NCI-H1092 treated with DMSO at 0.1 percent for 48 hours (cell line): ENCODE measurements around the gene PPP2R3B.
"Not testable (repeated sequence)": the region's sequence is repeated elsewhere in the genome, so short reads cannot be mapped to it uniquely, and the experiment has no call there.

Source experiments
- DNase-seq: peaks from one replicate; lab custom pipeline; 2025; lab: John Stamatoyannopoulos, UW

Gene PPP2R3B

DNA sequence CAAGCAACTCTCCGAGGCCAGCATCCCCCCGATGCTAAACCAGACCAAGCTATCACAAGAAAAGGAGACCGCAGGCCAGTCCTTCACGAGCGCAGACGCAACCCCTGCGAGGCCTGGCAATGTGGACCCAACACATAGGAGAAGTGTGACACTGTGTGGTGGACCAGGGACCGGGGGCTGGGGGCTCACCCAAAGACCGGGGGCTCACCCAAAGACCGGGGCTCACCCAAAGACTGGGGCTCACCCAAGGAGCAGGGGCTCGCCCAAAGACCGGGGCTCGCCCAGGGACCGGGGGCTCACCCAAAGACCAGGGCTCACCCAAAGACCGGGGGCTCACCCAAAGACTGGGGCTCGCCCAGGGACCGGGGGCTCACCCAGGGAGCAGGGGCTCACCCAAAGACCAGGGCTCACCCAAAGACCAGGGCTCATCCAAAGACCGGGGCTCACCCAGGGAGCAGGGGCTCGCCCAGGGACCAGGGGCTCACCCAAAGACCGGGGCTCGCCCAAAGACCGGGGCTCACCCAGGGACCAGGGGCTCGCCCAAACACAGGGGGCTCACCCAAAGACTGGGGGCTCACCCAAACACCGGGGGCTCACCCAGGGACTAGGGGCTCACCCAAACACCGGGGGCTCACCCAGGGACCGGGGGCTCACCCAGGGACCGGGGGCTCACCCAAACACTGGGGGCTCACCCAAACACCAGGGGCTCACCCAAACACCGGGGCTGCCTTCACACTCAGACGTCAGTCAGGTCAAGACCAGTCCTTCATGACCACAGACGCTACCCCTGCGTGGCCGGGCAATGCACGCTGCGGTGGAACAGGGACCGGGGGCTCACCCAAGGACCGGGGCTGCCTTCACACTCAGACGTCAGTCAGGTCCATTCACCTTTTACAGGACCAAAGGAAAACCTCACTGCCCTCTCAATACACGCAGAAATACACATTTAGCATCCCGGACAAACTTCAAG, 32.9 kb downstream of the PPP2R3B start:
- no peak for DNase-seq

DNA sequence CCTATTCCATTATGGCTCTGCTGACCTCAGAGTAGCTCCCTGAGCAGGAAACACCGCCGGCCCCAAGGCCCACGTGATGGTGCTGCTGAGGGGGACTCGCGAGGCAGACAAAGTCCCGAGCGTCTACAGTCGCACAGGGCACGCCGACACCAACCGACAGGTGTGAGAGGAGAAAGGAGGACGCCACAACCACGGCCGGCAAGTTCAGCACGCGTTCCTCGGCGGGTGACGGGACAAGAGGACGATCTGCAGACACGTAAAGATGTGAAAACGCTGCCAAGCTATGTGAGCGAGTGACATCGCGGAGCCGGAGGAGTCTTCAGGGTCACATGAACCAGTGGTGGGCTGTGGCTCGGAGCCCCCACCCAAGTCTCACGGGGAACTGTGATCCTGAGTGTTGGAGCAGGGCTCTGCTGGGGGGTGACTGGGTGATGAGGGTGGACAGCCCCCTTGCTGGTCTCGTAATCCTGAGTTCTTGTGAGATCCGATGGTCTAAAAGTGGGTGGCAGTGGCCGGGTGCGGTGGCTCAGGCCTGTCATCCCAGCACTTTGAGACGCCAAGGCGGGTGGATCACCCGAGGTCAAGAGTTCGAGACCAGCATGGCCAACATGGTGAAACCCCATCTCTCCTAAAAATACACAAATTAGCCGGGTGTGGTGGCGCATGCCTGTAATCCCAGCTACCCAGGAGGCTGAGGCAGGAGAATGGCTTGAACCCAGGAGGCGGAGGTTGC, 34.0 kb downstream of the PPP2R3B start:
- no peak for DNase-seq

DNA sequence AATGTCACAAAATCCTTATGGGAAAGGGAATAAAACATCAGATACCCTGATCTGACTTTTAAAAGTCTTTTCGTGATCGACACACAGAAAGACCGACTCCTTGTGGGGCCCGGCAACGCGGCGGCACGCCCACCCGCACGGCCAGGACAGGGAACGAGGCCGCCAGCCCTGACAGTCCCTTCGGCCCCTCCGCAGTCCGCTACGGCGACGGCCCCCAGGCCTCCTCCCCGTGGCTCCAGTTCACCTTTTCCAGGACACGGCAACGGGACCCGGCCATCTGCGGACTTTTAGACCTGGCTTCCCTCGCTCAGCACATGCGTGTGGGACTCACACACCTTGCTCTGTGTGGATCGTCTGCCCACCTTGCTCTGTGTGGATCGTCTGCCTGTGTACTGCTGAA, 34.5 kb downstream of the PPP2R3B start:
- DNase-seq: no peak

DNA sequence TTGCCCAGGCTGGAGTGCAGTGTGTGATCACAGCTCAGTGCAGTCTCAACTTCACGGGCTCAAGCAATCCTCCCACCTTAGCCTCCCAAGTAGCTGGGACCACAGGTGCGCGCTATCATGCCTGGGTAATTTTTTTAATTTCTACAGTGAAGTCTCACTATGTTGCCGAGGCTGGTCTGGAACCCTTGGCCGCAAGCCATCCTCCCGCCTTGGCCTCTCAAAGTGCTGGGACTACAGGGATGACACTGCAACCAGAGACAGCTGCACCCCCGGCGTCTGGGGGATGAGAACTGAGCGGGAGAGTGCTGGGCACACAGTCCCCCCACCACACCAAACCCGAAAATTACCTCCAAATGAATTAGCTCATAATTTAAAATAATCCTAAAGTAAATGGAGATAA, 35.0 kb downstream of the PPP2R3B start:
- DNase-seq: no peak

DNA sequence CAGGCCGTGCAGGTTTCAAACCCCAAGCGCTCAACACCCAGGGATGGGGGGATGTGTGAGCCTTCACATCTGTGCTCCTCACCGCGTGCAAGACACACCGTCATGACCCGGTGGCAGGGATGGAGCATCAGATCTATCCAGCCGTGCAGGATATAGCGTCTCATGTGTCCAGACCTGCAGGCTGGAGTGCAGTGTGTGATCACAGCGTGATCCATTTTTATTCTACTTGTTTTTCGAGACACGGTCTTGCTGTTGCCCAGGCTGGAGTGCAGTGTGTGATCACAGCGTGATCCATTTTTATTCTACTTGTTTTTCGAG, 35.4 kb downstream of the PPP2R3B start:
- DNase-seq: not testable (repeated sequence)

DNA sequence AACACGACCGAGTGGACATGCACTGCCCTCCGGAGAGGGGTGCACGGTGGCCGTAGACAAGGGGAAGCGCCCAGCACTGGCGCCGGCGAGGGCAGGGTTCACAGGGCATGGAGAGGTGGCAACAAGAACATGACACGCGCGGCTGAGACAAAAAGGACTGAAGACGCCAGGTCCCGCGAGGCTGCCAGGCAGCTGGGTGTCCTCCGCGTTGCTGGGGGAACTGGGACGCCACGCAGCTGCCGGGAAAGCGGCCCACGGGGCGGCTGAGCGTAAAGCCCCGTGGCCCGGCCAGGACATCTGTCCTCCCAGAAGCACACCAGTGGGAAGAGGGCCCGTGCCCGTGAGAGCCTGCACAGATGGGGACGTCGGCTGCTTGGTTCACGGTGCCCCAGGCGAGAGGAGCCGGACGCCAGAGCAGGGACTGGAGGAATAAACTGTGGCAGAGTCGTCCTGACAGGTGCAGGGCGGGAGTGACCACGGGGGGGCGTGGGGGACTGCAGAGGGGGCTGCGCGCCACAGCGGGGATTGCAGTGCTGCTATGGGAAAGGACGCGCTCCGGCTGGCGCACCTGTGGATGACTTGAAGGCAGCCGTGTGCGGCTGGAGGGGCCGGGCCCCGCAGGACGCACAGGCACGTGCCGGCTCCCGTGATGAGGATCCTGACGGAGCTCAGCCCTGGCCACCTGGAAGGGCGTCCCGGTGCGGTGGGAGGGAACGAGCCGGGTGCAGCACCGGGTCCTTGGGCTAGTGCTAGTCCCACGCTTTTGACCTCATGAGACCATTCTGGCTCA, 36.0 kb downstream of the PPP2R3B start:
- no peak for DNase-seq

DNA sequence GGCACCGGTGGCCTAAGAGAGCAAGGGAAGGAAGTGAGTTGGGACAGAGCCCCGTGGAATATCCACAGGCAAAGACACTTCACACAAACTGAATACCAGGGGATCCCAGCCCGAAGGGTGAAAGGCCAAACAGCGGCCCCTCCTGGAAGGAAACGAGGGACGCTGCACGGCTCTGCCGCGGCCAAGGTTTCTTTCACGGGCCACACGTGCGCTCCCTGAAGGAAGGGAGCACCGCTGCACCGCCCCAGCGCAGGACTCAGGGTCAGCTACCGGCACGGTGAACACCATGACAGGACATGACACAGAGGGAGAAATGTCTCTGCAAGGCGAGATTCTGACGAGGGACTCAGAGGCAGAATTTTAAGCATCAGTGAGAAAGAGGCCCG, 36.6 kb downstream of the PPP2R3B start:
- DNase-seq: no peak

DNA sequence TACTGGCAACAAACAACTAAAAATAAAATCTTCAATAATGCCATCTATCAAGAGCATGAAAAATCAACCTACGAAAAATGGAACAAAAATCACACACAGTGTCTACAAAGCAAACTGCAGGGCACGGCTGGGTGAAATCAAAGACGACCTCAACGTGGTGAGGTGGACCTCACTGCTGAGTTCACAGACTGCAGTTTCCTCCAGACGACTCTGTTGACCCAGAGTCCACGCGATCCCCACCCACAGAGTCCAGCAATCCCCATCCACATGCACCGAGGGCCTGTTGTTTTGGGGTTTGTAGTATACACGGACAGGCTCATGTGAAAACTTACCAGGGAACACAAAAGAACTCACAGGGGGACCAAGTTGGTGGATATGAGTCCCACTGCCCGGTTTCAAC, 37.0 kb downstream of the PPP2R3B start:
- no peak for DNase-seq

DNA sequence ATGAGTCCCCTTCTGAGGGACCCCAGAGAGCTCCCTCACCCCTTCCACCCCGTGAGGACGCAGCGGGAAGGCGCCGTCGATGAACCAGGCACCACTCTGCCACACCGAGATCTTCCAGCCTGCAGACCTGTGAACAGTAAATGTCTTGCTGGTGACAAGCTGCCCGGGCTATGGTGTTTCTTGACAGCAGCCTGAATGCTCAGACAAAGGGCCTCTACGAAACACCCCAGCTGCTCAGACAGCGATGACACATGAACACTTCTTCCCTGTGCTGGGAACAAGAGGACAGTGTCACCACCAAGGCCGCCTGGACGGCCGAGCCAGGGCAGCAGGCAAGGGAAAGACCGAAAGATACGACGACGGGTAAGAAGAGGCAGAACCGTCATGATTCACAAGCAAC, 37.5 kb downstream of the PPP2R3B start:
- no peak for DNase-seq

DNA sequence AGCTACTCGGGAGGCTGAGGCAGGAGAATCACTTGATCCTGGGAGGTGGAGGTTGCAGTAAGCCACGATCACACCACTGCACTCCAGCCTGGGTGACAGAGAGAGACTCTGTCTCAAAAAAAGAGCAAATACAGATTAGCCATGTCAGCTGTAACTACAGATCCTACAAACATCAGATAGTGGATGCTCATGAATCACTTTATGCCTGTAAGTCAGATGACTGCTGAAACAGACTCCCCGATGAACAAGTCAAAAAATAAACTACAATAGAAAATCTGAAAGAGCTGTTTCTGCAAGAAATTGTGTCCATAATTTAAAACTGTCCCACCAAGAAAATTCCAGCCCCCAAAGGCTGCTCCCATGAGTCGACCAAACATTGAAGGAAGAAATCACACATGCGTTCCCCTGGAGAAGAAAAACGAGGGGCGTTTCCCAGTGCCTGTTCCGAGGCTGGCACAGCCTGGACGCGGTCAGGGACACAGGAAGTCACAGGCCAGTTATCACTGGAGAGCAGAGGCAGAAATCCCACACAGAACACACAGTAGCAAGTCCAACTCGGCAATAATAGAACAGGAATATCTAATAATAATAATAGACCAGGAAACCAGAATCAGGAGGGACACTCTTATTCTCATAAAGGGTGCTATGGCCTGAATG, 38.1 kb downstream of the PPP2R3B start:
- DNase-seq: no peak

DNA sequence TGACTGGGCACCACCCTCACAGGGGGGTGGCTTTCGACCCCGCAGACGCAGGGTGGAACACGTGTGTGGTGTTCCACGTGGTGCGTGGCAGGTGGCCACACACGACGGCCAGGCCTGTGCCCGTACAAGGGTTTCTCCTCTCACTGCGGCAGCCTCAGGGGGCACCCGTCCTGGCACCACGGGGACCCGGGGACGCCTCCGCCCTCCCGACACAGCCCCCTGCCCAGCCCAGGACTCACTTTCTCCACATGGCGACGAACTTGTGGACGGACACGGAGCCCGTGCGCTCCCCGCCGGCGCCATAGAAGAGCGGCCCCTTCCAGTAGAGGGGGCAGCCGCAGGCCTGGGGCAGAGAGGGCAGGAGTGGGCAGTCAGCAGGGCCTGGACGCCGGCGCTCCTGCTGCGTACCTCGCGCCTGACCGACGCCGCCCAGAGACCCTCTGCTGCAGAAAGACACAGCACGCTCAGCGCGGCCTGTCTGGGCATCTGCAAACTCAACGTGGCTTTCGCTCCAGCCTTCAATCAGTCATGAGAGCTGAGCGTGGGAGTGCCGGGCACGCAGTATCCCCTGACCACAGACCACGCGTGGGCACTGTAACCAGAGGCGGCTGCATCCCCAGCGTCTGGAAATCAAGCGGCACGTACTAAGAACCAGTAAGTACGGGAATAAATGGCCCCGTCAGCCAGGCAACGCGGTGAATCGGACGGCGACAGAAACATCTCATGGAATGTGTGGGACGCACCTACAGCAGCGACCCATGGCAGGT, 39.2 kb downstream of the PPP2R3B start:
- no peak for DNase-seq

DNA sequence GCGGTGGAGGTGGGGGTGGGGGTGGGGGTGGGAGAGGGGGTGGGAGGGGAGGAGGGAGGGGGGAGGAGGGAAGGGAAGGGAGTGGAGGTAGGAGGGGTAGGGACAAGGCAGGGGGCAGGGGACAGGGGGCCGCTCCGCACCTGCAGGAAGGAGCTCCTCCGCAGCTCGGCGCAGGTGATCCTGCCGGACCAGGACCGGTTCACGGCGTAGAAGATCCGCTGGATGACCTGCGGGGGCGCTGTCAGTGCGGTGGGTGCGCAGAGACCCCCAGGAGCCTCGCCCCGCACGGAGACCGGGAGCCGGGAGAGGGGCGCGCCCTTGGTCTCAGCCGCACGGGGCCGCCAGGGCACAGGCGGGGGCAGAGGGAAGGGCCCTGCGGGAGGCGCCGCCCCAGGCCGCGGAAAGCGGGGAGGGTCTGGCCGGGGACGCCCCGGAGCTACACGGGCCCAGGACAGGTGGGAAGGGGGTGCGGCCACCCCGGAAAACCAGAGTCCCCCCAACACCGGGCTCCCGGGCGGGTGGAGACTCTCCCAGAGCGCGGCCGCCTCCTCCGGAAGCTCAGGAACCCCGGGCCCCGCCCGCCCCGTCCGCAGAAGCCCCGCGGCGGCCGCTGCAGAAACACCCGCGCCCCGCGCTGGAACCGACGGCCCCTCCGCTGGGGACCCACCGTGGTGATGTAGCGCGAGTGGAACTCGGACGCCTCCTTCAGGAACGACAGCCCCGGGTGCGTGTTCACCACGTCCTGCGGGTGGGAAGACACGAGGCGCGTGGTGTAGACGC, 40.5 kb downstream of the PPP2R3B start:
- no peak for DNase-seq

DNA sequence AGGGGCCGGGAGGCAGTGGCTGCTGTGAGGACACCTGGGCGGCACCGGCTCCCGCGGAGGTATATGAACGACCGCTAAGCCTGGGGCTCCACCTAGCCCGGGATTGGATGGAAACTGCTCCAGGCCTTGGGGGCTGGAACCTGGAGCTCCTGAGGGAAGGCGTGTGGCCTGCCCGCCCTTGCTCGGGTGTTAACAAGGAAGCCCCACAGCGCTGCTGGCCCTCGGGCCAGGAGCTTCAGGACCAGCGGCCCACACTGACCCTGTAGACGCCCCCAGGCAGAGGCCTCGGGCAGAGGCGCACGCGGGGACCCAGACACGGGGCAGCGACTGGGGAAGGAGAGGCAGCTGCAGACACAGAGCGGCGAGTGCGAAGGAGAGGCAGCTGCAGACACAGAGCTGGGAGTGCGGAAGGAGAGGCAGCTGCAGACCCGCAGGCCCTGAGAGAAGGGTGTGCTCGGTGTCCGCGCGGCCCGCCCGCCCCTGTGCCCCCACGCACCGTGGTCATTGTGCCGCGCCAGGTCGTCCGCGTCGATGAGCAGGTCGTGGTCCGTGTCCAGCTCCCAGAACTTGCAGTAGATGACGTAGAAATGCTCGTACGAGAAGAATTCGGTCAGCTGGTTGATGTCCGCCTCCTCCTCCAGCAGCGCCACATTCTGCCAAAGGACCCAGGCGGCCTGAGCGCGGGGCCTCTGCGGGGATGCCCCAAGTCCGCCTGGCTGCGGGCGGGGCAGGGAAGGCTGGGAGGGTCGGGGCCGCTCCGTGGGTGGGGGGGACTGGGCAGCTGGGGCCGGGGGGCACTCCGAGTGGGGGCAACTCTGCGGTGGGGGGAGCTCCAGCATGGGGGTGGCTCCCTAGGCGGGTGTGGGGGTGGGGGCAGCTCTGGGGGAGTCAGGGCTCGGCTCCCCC, 41.4 kb downstream of the PPP2R3B start:
- DNase-seq: no peak

DNA sequence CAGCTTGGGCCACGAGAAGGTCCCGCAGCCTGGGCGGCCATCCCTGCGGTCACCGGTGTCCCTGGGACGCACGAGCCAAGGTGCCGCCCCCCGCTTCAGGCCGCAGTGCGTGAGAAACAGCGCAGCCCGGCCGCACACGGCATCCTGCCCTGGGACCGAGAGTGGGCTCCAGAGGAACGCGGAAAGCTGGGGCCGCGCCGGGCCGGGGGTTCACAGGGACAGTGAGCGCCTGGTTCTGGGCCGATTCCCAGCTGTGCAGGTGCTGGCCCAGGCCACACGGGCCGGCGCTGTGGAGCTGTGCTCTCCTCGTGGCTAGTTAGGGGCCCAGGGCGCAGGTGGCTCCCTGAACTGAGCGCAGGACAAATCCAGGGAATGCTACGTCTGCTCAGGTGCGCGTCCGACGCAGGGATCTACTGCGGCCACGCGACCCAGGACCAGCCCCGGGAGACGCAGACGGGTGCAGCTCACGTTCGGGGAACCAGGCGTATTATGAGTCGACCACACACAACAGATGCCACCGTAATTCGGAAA, 42.3 kb downstream of the PPP2R3B start:
- no peak for DNase-seq

DNA sequence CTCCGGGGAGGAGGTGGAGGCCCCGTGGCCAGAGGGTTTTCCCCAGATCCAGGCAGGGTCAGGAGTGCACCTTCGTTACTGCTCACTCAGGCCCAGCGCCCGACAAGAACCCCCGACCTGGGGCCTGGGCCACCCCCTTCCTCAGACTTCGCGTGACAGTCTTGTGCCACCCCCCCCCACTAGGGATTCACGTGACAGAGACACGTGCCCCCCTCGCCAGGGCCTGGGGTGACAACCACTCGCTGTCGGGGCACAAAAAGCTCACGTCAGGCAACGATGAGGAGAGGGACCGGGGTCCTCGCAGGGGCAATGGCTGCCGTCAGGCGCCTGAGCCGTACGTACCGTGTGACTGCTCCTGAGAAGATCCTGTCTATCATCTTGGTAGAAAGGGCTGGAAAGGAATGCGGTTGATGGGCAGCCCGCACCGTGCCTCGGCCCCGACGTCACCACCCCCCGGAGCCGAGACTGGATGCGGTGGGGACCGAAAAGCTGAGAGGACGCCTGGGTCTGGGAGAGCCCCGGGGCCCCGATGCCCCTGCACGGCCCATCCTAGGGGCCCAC, 45.1 kb downstream of the PPP2R3B start:
- no peak for DNase-seq

DNA sequence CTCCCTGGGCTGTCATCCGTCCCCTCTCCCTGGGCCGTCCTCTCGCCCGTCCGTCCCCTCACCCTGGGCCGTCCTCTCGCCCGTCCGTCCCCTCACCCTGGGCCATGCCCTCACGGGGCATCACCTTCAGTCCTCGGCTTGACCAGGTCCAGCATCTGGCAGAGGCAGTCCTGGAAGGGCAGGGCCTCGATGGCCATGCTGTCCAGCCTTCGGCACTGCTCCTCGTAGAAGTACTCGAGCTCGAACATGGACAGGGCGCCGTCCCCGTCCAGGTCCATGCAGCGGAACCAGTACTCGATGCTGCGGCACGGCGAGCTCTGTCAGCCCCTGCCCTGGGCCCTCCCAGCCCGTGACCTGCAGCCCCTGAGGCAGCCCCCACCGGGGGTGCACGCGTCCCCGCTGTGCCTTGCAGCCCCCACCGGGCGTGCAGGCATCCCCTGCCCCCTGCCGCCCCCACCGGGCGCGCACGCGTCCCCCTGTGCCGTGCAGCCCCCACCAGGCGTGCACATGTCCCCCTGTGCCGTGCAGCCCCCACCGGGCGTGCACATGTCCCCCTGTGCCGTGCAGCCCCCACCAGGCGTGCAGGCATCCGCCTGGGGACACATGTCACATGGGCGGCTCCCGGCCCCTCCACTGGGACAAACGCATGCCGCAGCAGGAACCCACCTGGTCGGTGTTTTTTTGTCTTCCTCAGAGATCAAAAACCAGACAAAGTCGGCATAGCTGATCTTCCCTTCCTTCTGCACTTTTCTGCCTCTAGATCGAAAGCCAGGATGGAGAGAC, 45.9 kb downstream of the PPP2R3B start:
- no peak for DNase-seq

DNA sequence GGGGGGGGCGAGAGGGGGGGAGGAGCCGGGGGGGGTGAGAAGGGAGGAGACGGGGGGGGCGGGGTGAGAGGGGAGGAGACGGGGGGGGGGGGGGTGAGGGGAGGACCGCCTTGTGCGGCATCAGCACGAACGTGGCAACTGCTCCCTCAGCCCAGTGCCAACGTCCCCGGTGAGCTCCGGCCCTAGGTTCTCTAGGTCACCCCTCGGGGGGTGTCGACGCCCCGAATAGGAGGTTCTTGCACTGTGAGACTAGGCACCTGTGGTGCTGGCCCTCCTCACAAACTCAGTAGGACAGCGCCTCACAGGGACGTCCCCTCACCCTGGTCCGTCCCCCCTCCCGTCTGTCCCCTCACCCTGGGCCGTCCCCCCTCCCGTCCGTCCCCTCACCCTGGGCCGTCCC, 46.6 kb downstream of the PPP2R3B start:
- DNase-seq: no peak

DNA sequence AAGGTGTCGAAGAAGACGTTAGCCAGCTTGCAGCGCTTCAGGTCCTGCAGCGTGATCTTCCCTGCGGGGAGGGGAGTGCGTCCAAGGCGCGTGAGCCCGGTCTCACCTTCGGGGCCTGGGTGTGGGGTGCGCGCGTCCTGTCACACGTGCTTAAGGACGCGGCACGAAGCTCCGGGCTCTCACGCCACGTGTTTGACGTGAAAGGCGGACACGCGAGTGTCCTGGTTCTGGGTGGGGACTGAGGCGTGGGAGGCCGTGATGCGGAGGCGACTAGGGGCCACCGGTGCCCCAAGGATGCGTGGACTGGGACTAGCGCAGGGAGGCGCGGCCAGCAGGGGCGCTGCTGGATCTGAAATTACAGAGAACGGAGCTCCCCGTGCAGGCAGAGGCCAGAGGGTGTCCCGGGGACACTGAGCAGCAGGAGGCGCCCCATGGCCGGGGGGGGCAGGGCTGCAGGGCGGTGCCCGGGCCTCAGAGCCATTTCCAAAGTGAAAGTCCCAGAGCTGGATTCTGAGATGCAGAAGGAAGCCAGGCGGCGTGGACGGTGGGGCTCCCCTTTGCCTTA, 47.8 kb downstream of the PPP2R3B start:
- DNase-seq: no peak
